ENCODE results near the gene DRC1. TPM values are rescaled to one million over a fixed set of nuclear protein-coding genes. Genes with fewer than 3 reads are reported as not detected.

Gene DRC1
- total RNA-seq, 1 donor from 2014 or later, result not detected

- DNase-seq (ENCODE audit: low spot score) (no peak), ATAC-seq (no peak)
Measured at GRCh38 chr2:26396734-26397298, 4.9 kb upstream of the DRC1 start.

GRCh38 chr2:26399771-26400376, 1.8 kb upstream of the DRC1 start:
- DNase-seq (ENCODE audit: low spot score), result no peak

GRCh38 chr2:26400723-26401122, 997 bp upstream of the DRC1 start:
- no peak for ATAC-seq
- DNase-seq (ENCODE audit: low spot score), result no peak

More at GRCh38 chr2:26399771-26400376, 1.8 kb upstream of the DRC1 start:
- no peak for ATAC-seq

- no peak for ATAC-seq
Measured at GRCh38 chr2:26407526-26407925, 5.8 kb downstream of the DRC1 start.

GRCh38 chr2:26409785-26410184, 8.1 kb downstream of the DRC1 start:
- ATAC-seq (no peak), DNase-seq (ENCODE audit: low spot score) (no peak)

More at GRCh38 chr2:26407526-26407925, 5.8 kb downstream of the DRC1 start:
- DNase-seq (ENCODE audit: low spot score), result no peak

GRCh38 chr2:26410764-26411243, 9.1 kb downstream of the DRC1 start:
- no peak for DNase-seq (ENCODE audit: low spot score)
- ATAC-seq, result no peak

- ATAC-seq (no peak), DNase-seq (ENCODE audit: low spot score) (no peak)
Measured at GRCh38 chr2:26411419-26411818, 9.7 kb downstream of the DRC1 start.

- ATAC-seq (peak; percentile 79), DNase-seq (ENCODE audit: low spot score) (no peak)
Measured at GRCh38 chr2:26412091-26412673, 10.5 kb downstream of the DRC1 start.

GRCh38 chr2:26414311-26414710, 12.6 kb downstream of the DRC1 start:
- ATAC-seq, result no peak
- DNase-seq (ENCODE audit: low spot score), result no peak

GRCh38 chr2:26421961-26422360, 20.2 kb downstream of the DRC1 start:
- ATAC-seq (no peak), DNase-seq (ENCODE audit: low spot score) (no peak)

- no peak for ATAC-seq
- no peak for DNase-seq (ENCODE audit: low spot score)
Measured at GRCh38 chr2:26422947-26423629, 21.4 kb downstream of the DRC1 start.

GRCh38 chr2:26423750-26424149, 22.0 kb downstream of the DRC1 start:
- DNase-seq (ENCODE audit: low spot score), result no peak
- ATAC-seq, result no peak

- no peak for DNase-seq (ENCODE audit: low spot score)
Measured at GRCh38 chr2:26424221-26424620, 22.5 kb downstream of the DRC1 start.

GRCh38 chr2:26428846-26429245, 27.1 kb downstream of the DRC1 start:
- DNase-seq (ENCODE audit: low spot score), result no peak
- no peak for ATAC-seq

More at GRCh38 chr2:26424221-26424620, 22.5 kb downstream of the DRC1 start:
- ATAC-seq, result no peak

GRCh38 chr2:26429779-26430578, 28.3 kb downstream of the DRC1 start:
- ATAC-seq (peak; percentile 85), DNase-seq (ENCODE audit: low spot score) (peak; percentile 61)

GRCh38 chr2:26430826-26431225, 29.1 kb downstream of the DRC1 start:
- DNase-seq (ENCODE audit: low spot score) (no peak), ATAC-seq (no peak)

GRCh38 chr2:26432363-26432762, 30.6 kb downstream of the DRC1 start:
- ATAC-seq (no peak), DNase-seq (ENCODE audit: low spot score) (no peak)

GRCh38 chr2:26432859-26433258, 31.1 kb downstream of the DRC1 start:
- no peak for ATAC-seq
- no peak for DNase-seq (ENCODE audit: low spot score)

GRCh38 chr2:26435106-26435505, 33.4 kb downstream of the DRC1 start:
- no peak for ATAC-seq

GRCh38 chr2:26438526-26438925, 36.8 kb downstream of the DRC1 start:
- DNase-seq (ENCODE audit: low spot score) (no peak), ATAC-seq (no peak)

More at GRCh38 chr2:26435106-26435505, 33.4 kb downstream of the DRC1 start:
- no peak for DNase-seq (ENCODE audit: low spot score)

- no peak for DNase-seq (ENCODE audit: low spot score)
Measured at GRCh38 chr2:26438926-26439325, 37.2 kb downstream of the DRC1 start.

More at GRCh38 chr2:26438926-26439325, 37.2 kb downstream of the DRC1 start:
- ATAC-seq, result no peak
